Spleen (tissue), 11 donors: ENCODE measurements around the gene ACOXL. TPM values are rescaled to one million over a fixed set of nuclear protein-coding genes. Genes with fewer than 3 reads are reported as not detected.

Experiments used
- DNase-seq: peaks from one replicate; pipeline ENCODE4 v3.0.0-alpha.2; 2020
- H3K27ac ChIP-seq, 8 donors: fragments of 200-600 bp; sonication (generic) in 7 of 8; 1 replicate in 4 of 8; 2 replicates in 4 of 8; pipeline versions ENCODE4 v1.5.0 to v1.8.0; 2016 to 2021; ENCODE audit warnings: inconsistent platforms in 4 of 8, mild to moderate bottlenecking in 4 of 8, moderate library complexity in 1 of 8
- H3K27me3 ChIP-seq, 7 donors: fragments of 200-600 bp; sonication (generic) in 6 of 7; replicated peaks in 1 of 7; 1 replicate in 4 of 7; 2 replicates in 3 of 7; pipeline versions ENCODE4 v1.5.0 to v1.8.0; 2016 to 2021; ENCODE audit warnings: inconsistent platforms in 3 of 7, mild to moderate bottlenecking in 1 of 7
- H3K36me3 ChIP-seq, 6 donors: fragments of 200-600 bp; sonication (generic) in 5 of 6; 1 replicate in 4 of 6; 2 replicates in 2 of 6; pipeline versions ENCODE4 v1.5.0 to v1.8.0; 2016 to 2021; ENCODE audit warnings: inconsistent platforms in 2 of 6
- H3K4me1 ChIP-seq, 6 donors: fragments of 200-600 bp; sonication (generic) in 5 of 6; 1 replicate in 3 of 6; 2 replicates in 3 of 6; pipeline versions ENCODE4 v1.5.0 to v1.8.0; 2016 to 2021; ENCODE audit warnings: inconsistent platforms in 3 of 6
- H3K4me3 ChIP-seq, 8 donors: fragments of 200-600 bp; sonication (generic) in 7 of 8; 1 replicate in 4 of 8; 2 replicates in 4 of 8; pipeline versions ENCODE4 v1.5.0 to v1.8.0; 2016 to 2021; ENCODE audit warnings: inconsistent platforms in 4 of 8, mild to moderate bottlenecking in 4 of 8, moderate library complexity in 2 of 8
- H3K9me3 ChIP-seq, 8 donors: fragments of 200-600 bp; sonication (generic) in 7 of 8; 1 replicate in 4 of 8; 2 replicates in 4 of 8; pipeline versions ENCODE4 v1.5.0 to v1.8.0; 2016 to 2021; ENCODE audit warnings: inconsistent platforms in 4 of 8
- CTCF ChIP-seq, 11 experiments: fragments of 200-600 bp in 7 of 11; fragments of 450-650 bp in 4 of 11; sonication (generic) in 4 of 11; IDR thresholded peaks in 8 of 11; conservative IDR thresholded peaks in 3 of 11; 1 replicate in 7 of 11; 2 replicates in 4 of 11; pipeline versions ENCODE4 v1.4.0 to v1.8.0; 2016 to 2021; ENCODE audit warnings: antibody characterized with exemption in 11 of 11, inconsistent platforms in 4 of 11, mild to moderate bottlenecking in 1 of 11
- POLR2A ChIP-seq, 3 donors: fragments of 450-650 bp; IDR thresholded peaks; one replicate each; pipeline ENCODE4 v1.5.1; 2017; ENCODE audit warnings: antibody characterized with exemption in 3 of 3, mild to moderate bottlenecking in 1 of 3
- POLR2AphosphoS5 ChIP-seq, 3 donors: sonication (generic); formaldehyde crosslinking; IDR thresholded peaks; one replicate each; pipeline ENCODE4 v1.5.1; 2017; ENCODE audit warnings: antibody characterized with exemption in 3 of 3
- WGBS, 5 donors: extraction: QIAGEN DNeasy Blood & Tissue Kit in 3 of 5; methylation state at CpG; one replicate each; pipeline versions ENCODE4 v1.1.5 to v1.1.7; 2013 to 2018; 5-methylcytosine and 5-hydroxymethylcytosine counted together
- intact Hi-C: fragments of 100-400 bp; cut with DNase I; formaldehyde crosslinking; loops from one replicate; pipeline ENCODE4 v1.15.0; 2023; ENCODE audit warnings: low total_unique reads
- polyA plus RNA-seq, 3 donors: library from polyadenylated mRNA; stranded (reverse); fragments of 200-250 nt; gene quantifications; one replicate each; pipeline ENCODE4 v1.2.1, GENCODE V29; 2013
- total RNA-seq, 7 donors: library from RNA; depleted of rRNA in 3 of 7; stranded (reverse); fragments of >200 nt in 3 of 7; fragmentation: NEBNext Ultra II Directional in 4 of 7; extraction: Animal tissue kit (Norgen Biotek cat#: 25700) in 4 of 7; gene quantifications; one replicate each; pipeline versions ENCODE4 v1.1.0 to v1.2.1, GENCODE V29; 2016 to 2021
- donor health status: healthy with polysubstance abuse.
- donor health status: DM: no; HTN: no; CAD: no; lungs with moderate emphysema.
- donor health status: DM: no; HTN: no; CAD: no.
- donor health status: Bipolar disorder and iron deficiency.
- donor health status: healthy.
- donor health status: DM: no; HTN: no; CAD: no.
- donor health status: DM: yes; HTN: yes; CAD: no.

The ACOXL gene
- total and polyA plus RNA-seq, 10 donors, result 0.04 to 1.0 (median 0.66) TPM

DNA sequence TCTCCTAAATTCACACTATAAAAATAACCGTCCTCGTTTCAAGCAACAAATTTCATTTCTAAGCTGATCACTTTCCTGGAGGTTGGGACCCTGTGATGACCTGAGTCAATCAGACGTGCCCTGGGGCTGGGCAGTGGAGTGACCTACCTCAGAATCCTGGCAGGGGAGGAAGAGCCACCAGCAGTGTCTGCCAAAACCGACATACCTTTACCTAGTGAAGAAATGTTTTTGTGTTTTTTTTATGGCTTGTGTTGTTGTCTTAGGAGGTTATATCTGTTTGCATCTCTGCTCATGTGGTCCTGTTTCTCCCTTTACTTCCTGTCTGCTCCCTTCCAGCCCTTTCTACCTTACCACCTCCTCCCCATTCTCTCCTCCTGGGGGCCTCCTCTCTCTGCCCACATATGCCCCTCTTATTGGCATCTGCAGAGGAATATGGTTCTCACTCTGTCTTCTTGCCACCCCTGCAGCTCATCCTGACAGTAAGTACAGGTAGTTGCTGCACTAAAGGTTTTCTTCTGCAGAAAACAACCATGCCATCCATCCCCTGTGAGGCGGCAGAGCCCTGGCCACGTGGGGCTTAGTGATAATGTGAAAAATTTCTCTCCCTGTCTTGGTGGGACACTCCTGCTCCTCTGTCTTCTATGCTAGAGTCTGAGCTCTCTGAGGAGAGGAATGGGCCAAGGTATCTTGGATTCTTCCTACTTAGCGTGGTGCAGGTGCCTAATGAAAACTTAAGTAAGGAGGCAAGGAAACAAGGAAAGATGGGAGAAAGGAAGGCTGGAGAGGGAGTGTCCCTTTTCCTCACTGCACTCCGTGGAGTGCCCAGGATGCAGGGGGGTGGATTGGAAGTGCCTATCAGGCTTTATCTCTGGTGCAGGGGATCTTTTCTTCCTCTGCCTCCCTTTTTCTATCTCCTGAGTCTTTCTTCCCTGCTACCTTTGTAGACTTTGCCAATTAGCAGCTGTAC is 15.4 kb downstream of the ACOXL start:
- Histone ChIP-seq H3K9me3 (no peaks in the 10 kb centered on the region), H3K27me3 (peaks cover 0 to 34% (median 0%) of the 10 kb centered on the region in 7 donors), H3K36me3 (no peaks in the 10 kb centered on the region), H3K4me1 (peaks cover 0 to 17% (median 1%) of the 10 kb centered on the region in 6 donors), H3K27ac (peak overlapping the region in 3 of 8 donors; percentile 0 to 51 (median 41)), H3K4me3 (no peak overlapping the region)
- TF ChIP-seq POLR2A (IDR thresholded peaks at IDR 0.05) (no peak), POLR2AphosphoS5 (IDR thresholded peaks at IDR 0.05) (no peak), CTCF (IDR thresholded peaks at IDR 0.05 in 8 of 11, conservative IDR thresholded peaks at IDR 0.05 in 3 of 11) (no peak)
- 52 to 64% (median 58%) methylated on average over 8 of the region's 8 CpGs for WGBS, 5 donors
- no peak for DNase-seq
- intact Hi-C loops, result no loop called here

GRCh38 chr2:110748489-110748867 is 16.1 kb downstream of the ACOXL start:
- WGBS, 5 donors, result 10 to 23% (median 14%) methylated on average over 6 of the region's 6 CpGs
- H3K9me3 ChIP-seq, result no peaks in the 10 kb centered on the region
- intact Hi-C loops, result no loop called here
- no peaks in the 10 kb centered on the region for H3K36me3 ChIP-seq
- H3K27ac ChIP-seq, result peak overlapping the region in 3 of 8 donors; percentile 0 to 51 (median 43)
- H3K4me1 ChIP-seq, result peaks cover 0 to 17% (median 1%) of the 10 kb centered on the region in 6 donors
- TF ChIP-seq CTCF (IDR thresholded peaks at IDR 0.05 in 8 of 11, conservative IDR thresholded peaks at IDR 0.05 in 3 of 11) (no peak), POLR2AphosphoS5 (IDR thresholded peaks at IDR 0.05) (peak in 2 of 3 donors; percentile 59 to 63)
- no peak for DNase-seq
- H3K4me3 ChIP-seq, result no peak overlapping the region
- peaks cover 0 to 34% (median 0%) of the 10 kb centered on the region in 7 donors for H3K27me3 ChIP-seq

GRCh38 chr2:110751642-110752041 is 19.3 kb downstream of the ACOXL start:
- peaks cover 0 to 17% (median 1%) of the 10 kb centered on the region in 6 donors for H3K4me1 ChIP-seq
- H3K9me3 ChIP-seq, result no peaks in the 10 kb centered on the region
- H3K4me3 ChIP-seq, result no peak overlapping the region
- intact Hi-C loops, result no loop called here
- 90 to 96% (median 92%) methylated on average over 3 of the region's 3 CpGs for WGBS, 5 donors
- DNase-seq, result no peak
- peaks cover 0 to 24% (median 0%) of the 10 kb centered on the region in 7 donors for H3K27me3 ChIP-seq
- TF ChIP-seq POLR2A (IDR thresholded peaks at IDR 0.05) (no peak), POLR2AphosphoS5 (IDR thresholded peaks at IDR 0.05) (no peak), CTCF (IDR thresholded peaks at IDR 0.05 in 8 of 11, conservative IDR thresholded peaks at IDR 0.05 in 3 of 11) (no peak)
- H3K36me3 ChIP-seq, result no peaks in the 10 kb centered on the region
- no peak overlapping the region for H3K27ac ChIP-seq

DNA sequence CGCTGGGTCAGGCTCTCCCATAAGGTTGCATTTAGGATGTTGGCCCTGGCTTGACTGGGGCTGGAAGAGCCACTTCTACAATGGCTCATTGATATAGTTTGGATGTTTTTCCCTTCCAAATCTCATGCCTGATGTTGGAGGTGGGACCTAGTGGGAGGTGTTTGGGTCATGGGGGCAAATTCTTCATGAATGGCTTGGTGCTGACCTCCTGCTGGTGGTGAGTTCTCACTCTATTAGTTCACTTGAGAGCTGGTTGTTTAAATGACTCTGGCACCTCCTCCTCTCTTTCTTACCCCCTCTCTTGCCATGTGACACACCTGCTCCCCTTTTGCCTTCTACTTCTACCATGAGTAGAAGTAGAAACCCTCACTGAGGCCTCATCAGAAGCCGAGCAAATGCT is 20.5 kb downstream of the ACOXL start:
- no peak for DNase-seq
- H3K4me3 ChIP-seq, result no peak overlapping the region
- no peak overlapping the region for H3K27ac ChIP-seq
- no peaks in the 10 kb centered on the region for H3K36me3 ChIP-seq
- no peak for TF ChIP-seq POLR2AphosphoS5 (IDR thresholded peaks at IDR 0.05)
- TF ChIP-seq POLR2A (IDR thresholded peaks at IDR 0.05), result no peak
- no peak for TF ChIP-seq CTCF (IDR thresholded peaks at IDR 0.05 in 8 of 11, conservative IDR thresholded peaks at IDR 0.05 in 3 of 11)
- H3K27me3 ChIP-seq, result peaks cover 0 to 14% (median 0%) of the 10 kb centered on the region in 7 donors
- intact Hi-C loops, result no loop called here
- H3K4me1 ChIP-seq, result peaks cover 0 to 12% (median 1%) of the 10 kb centered on the region in 6 donors
- 84 to 97% (median 92%) methylated on average over 2 of the region's 2 CpGs for WGBS, 5 donors
- peaks cover 0 to under 1% (median 0%) of the 10 kb centered on the region in 8 donors for H3K9me3 ChIP-seq
